IMR-90 (cell line): Measurements from ENCODE around the gene FGFRL1.

Experiments
- CEBPB ChIP-seq: IDR thresholded peaks from 2 replicates; pipeline ENCODE4 v1.6.1; 2012; ENCODE audit warnings: low read depth, low read length, improper control_type of control experiment
- CHD1 ChIP-seq: IDR thresholded peaks from 2 replicates; pipeline ENCODE4 v1.6.1; 2012; ENCODE audit warnings: low read depth, low read length, improper control_type of control experiment
- CTCF ChIP-seq: conservative IDR thresholded peaks from 2 replicates; pipeline ENCODE4 v1.5.1; 2012; ENCODE audit warnings: mild to moderate bottlenecking, low read depth, low read length, improper control_type of control experiment
- FOS ChIP-seq: fragments of 150-350 bp; IDR thresholded peaks from 2 replicates; pipeline ENCODE4 v1.6.1; 2016; ENCODE audit warnings: low read depth, low read length
- MAFK ChIP-seq: IDR thresholded peaks from 2 replicates; pipeline ENCODE4 v1.6.1; 2012; ENCODE audit warnings: low read depth, low read length, improper control_type of control experiment
- MXI1 ChIP-seq: IDR thresholded peaks from 2 replicates; pipeline ENCODE4 v1.6.1; 2012; ENCODE audit warnings: low read depth, mild to moderate bottlenecking, low read length, moderate library complexity, borderline replicate concordance
- POLR2A ChIP-seq: IDR thresholded peaks from 2 replicates; pipeline ENCODE4 v1.6.1; 2012; ENCODE audit warnings: mild to moderate bottlenecking, low read depth, low read length
- RFX5 ChIP-seq: IDR thresholded peaks from 2 replicates; pipeline ENCODE4 v1.8.0; 2012; ENCODE audit warnings: low read depth, mild to moderate bottlenecking, low read length, moderate library complexity
- TF ChIP-seq, protein P1 (sequence below): fragments of 150-350 bp; IDR thresholded peaks from 2 replicates; pipeline ENCODE4 v1.6.1; 2017; ENCODE audit warnings: mild to moderate bottlenecking, antibody characterized with exemption, low read length, low read depth

DNA sequence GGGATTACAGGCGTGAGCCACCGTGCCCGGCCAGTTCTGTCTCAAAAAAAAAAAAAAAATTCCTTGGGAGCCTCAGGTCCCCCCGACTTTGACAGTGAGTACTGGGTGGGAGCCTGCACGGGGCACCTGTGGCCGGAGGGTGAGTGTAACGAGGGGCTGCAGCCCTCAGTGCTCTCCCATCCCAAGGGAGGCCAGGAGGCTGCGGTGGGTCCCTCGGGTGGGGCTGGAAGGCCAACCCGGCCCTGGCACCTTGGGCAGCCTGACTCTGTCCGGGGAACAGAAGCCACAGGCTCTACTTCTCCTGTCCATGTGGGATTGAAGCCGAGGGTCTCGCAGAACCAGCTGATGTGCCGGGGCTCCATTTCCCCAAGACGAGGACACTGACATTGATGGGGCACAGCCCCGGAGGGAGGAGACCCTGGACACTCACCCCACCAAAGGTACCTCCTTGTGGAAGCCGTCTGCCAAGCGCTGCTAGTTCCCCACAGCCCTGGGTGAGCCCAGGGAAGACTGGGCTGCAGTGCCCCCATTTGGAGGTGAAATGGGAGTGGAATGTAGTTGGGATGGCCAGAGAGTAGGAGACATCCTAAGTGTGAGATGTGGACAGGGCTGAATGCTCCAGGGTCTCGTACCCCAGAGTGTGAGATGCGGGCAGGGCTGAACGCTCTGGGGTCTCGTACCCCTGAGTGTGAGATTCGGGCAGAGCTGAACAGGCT lies 16.0 kb upstream of the FGFRL1 start:
- TF ChIP-seq POLR2A (no peak), CTCF (0 out of 2 replicates have a peak, but pooled peaks have one; percentile 3), CHD1 (no peak), RFX5 (no peak), CEBPB (no peak), MAFK (no peak), MXI1 (no peak), FOS (no peak)
- TF ChIP-seq, protein P1, sequence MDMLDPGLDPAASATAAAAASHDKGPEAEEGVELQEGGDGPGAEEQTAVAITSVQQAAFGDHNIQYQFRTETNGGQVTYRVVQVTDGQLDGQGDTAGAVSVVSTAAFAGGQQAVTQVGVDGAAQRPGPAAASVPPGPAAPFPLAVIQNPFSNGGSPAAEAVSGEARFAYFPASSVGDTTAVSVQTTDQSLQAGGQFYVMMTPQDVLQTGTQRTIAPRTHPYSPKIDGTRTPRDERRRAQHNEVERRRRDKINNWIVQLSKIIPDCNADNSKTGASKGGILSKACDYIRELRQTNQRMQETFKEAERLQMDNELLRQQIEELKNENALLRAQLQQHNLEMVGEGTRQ: no peak
